GM23248 (cell line): Measurements from ENCODE around the gene TMED1.

Experiments
- EZH2 ChIP-seq: fragments of 200-600 bp; sonication (generic); IDR thresholded peaks from 2 replicates; pipeline ENCODE4 v1.6.1; 2018; ENCODE audit warnings: antibody characterized with exemption, mild to moderate bottlenecking; ENCODE audit not compliant: insufficient read depth, poor library complexity, severe bottlenecking
- EZH2phosphoT487 ChIP-seq: fragments of 200-600 bp; sonication (generic); IDR thresholded peaks from 2 replicates; pipeline ENCODE4 v1.6.1; 2018; ENCODE audit warnings: antibody characterized with exemption, moderate library complexity, mild to moderate bottlenecking, low read depth; ENCODE audit not compliant: insufficient read depth

GRCh38 chr19:10816691-10817090 lies 19.3 kb downstream of the TMED1 start:
- no peak for TF ChIP-seq EZH2
- no peak for TF ChIP-seq EZH2phosphoT487
